ENCODE measurements around the gene PPY. TPM values are rescaled to one million over a fixed set of nuclear protein-coding genes. Genes with fewer than 3 reads are reported as not detected.

The PPY gene
- total and polyA plus RNA-seq, 10 of the 15 experiments (the other 5 are each of a cell fraction or from before 2014, with no cell fraction given) = 0.91 TPM; not detected in 9

- no peak for ATAC-seq
- no peak for DNase-seq (ENCODE audit: low read depth, low spot score)
- BruUV-seq (replicated peaks) = no TSS peak
- RAD21 ChIA-PET (ENCODE audit: unreplicated experiment) = no interaction called here
- WGBS (ENCODE audit: insufficient coverage, insufficient replicate concordance, low lambda C conversion rate, missing lambda C conversion rate) = 5% methylated on average over 5 of the region's 5 CpGs
- no peak overlapping the region for H3K27ac ChIP-seq (ENCODE audit: control insufficient read depth, insufficient read depth)
- CTCF ChIA-PET = interaction anchor here (0.5 kb wide), 1 partner anchor 16 kb away, joined by 3 read pairs; no protein-coding TSS in a partner anchor
- FAIRE-seq = no peak
- intact Hi-C loops (cut with micrococcal nuclease; ENCODE audit: unreplicated experiment) = no loop called here
- H3K36me3 ChIP-seq (ENCODE audit: control insufficient read depth in 2 of 2, insufficient read depth in 2 of 2, low read length in 1 of 2) = no peaks in the 10 kb centered on the region
- no peaks in the 10 kb centered on the region for H3K79me2 ChIP-seq (ENCODE audit: control insufficient read depth, insufficient read depth, low read length)
- no peak overlapping the region for H3K4me3 ChIP-seq
- no peak overlapping the region for H3K9ac ChIP-seq (ENCODE audit: control insufficient read depth, insufficient read depth, low read length)
- no peak overlapping the region for H3K4me2 ChIP-seq (ENCODE audit: control insufficient read depth, insufficient read depth)
- H3K4me1 ChIP-seq (ENCODE audit: control insufficient read depth, insufficient read depth, low read length) = no peaks in the 10 kb centered on the region
- POLR2A ChIA-PET = no interaction called here
- H2AFZ ChIP-seq (ENCODE audit: control insufficient read depth, low read depth, low read length) = no peak overlapping the region
- in situ Hi-C loops (cut with MboI) = no loop called here
- H3K9me3 ChIP-seq (replicated peaks; ENCODE audit: control insufficient read depth, insufficient read depth, low read length) = no peaks in the 10 kb centered on the region
- SMC1A ChIA-PET (ENCODE audit: uncharacterized antibody, unreplicated experiment) = interaction anchor here (1.3 kb wide), 1 partner anchor 11 kb away, joined by 3 read pairs; no protein-coding TSS in a partner anchor
- H3K27me3 ChIP-seq (replicated peaks in 1 of 2; ENCODE audit: control insufficient read depth in 2 of 2, insufficient read depth in 2 of 2, low read length in 1 of 2) = peaks cover 5 to 21% of the 10 kb centered on the region in 2 experiments
- TF ChIP-seq HDAC6 (IDR thresholded peaks at IDR 0.05; ENCODE audit: unreplicated experiment) (no peak), MXI1 (IDR thresholded peaks at IDR 0.05; ENCODE audit: low read depth, low read length) (no peak), KLF5 (IDR thresholded peaks at IDR 0.05; ENCODE audit: partially characterized antibody) (no peak), GATAD2B (conservative IDR thresholded peaks at IDR 0.05; ENCODE audit: low read depth) (no peak), STAT3 (IDR thresholded peaks at IDR 0.05; ENCODE audit: low read depth, low read length) (no peak), BCL11A (IDR thresholded peaks at IDR 0.05; ENCODE audit: low read depth, low read length) (no peak), MLLT1 (IDR thresholded peaks at IDR 0.05) (no peak), ZNF24 (IDR thresholded peaks at IDR 0.05) (no peak), ETV6 (conservative IDR thresholded peaks at IDR 0.05 in 1 of 2, IDR thresholded peaks at IDR 0.05 in 1 of 2; ENCODE audit: borderline replicate concordance in 1 of 2, low read depth in 1 of 2) (no peak)
- H4K20me1 ChIP-seq (ENCODE audit: control insufficient read depth, insufficient read depth) = no peaks in the 10 kb centered on the region
These were observed 40.9 kb upstream of the PPY start for GRCh38 chr17:43983196-43983514.
